K562 (cell line): Measurements from ENCODE around the gene TMEM163. TPM values are rescaled to one million over a fixed set of nuclear protein-coding genes. Genes with fewer than 3 reads are reported as not detected.

ENCODE experiments used
- ATAC-seq: fragments of 200-7000 bp; cut with Tn5 transposase; 3 replicates; pipeline ENCODE4 v1.9.1; 2020; ENCODE audit warnings: moderate library complexity
- BruUV-seq: library from RNA; stranded (reverse); fragments of 400-500 nt; replicated peaks from 2 replicates; lab custom pipeline; 2021; lab: Mats Ljungman, UMichigan
- CTCF ChIA-PET: fragments of 300-600 bp; formaldehyde crosslinking; extraction: SDS; loops from one replicate; lab custom pipeline; 2021; ENCODE audit warnings: low intra/inter-chr PET ratio; lab: Yijun Ruan, JAX
- POLR2A ChIA-PET: fragments of 300-600, 350-650 bp; sonication (Branson Sonifier 250); formaldehyde crosslinking; extraction: SDS; loops from one replicate; lab custom pipeline; 2021; ENCODE audit warnings: antibody characterized with exemption, inconsistent platforms; lab: Yijun Ruan, JAX
- DNase-seq, 4 experiments: peaks; one replicate each; pipeline versions ENCODE4 v3.0.0 to v3.0.0-alpha.2; 2011 to 2018; ENCODE audit warnings: low spot score in 3 of 4, mixed read lengths in 3 of 4; ENCODE audit errors: extremely low read depth in 1 of 4
- FAIRE-seq: peaks from 2 replicates; lab custom pipeline; 2011; peaks lifted over from hg19 to GRCh38; lab: Jason Lieb, UNC
- H2AFZ ChIP-seq: 2 replicates; pipeline ENCODE4 v1.6.0; 2011; ENCODE audit warnings: low read depth, low read length, control low read depth, inconsistent platforms
- H3K27ac ChIP-seq: fragments of 200-600 bp; 3 replicates; pipeline ENCODE4 v1.8.0; 2011; ENCODE audit warnings: low read depth, mild to moderate bottlenecking, control low read depth, inconsistent platforms, low read length, moderate library complexity, mixed read lengths; ENCODE audit errors: extremely low read depth
- H3K27me3 ChIP-seq, 2 experiments: fragments of 300-600 bp in 1 of 2; 2 replicates in 1 of 2; 3 replicates in 1 of 2; pipeline versions ENCODE4 v1.6.0 to v1.8.0; 2011; ENCODE audit warnings: inconsistent platforms in 2 of 2, low read length in 2 of 2, mild to moderate bottlenecking in 1 of 2, mixed read lengths in 1 of 2, moderate library complexity in 1 of 2; ENCODE audit not compliant: control insufficient read depth in 2 of 2, insufficient read depth in 2 of 2
- H3K36me3 ChIP-seq: fragments of 300-600 bp; 3 replicates; pipeline ENCODE4 v1.8.0; 2011; ENCODE audit warnings: mild to moderate bottlenecking, low read length, inconsistent platforms; ENCODE audit not compliant: control insufficient read depth, insufficient read depth
- H3K4me1 ChIP-seq, 2 experiments: fragments of 200-600 bp in 1 of 2; replicated peaks in 1 of 2; 2 replicates in 1 of 2; 3 replicates in 1 of 2; pipeline versions ENCODE4 v1.5.1 to v1.8.0; 2011; ENCODE audit warnings: inconsistent platforms in 2 of 2, low read length in 2 of 2, mild to moderate bottlenecking in 1 of 2, mixed read lengths in 1 of 2, moderate library complexity in 1 of 2; ENCODE audit not compliant: control insufficient read depth in 2 of 2, insufficient read depth in 2 of 2
- H3K4me2 ChIP-seq: 2 replicates; pipeline ENCODE4 v1.6.1; 2011; ENCODE audit warnings: low read length, control low read depth, inconsistent platforms, mixed read lengths; ENCODE audit not compliant: insufficient read depth
- H3K4me3 ChIP-seq: fragments of 200-600 bp; sonication (generic), shearing (Covaris generic); 2 replicates; pipeline ENCODE4 v1.5.1; 2016; ENCODE audit warnings: control low read depth, inconsistent platforms
- H3K79me2 ChIP-seq: fragments of 200-600 bp; 3 replicates; pipeline ENCODE4 v1.8.0; 2011; ENCODE audit warnings: low read length, inconsistent platforms; ENCODE audit not compliant: control insufficient read depth, insufficient read depth
- H3K9ac ChIP-seq, 2 experiments: 2 replicates each; pipeline versions ENCODE4 v1.6.0 to v1.6.1; 2011; ENCODE audit warnings: low read depth in 2 of 2, low read length in 2 of 2, control low read depth in 1 of 2, inconsistent platforms in 1 of 2, mild to moderate bottlenecking in 1 of 2, mixed read lengths in 1 of 2; ENCODE audit not compliant: insufficient read depth in 1 of 2
- H3K9me1 ChIP-seq: one replicate; pipeline ENCODE4 v1.6.0; 2011; ENCODE audit warnings: inconsistent platforms, mild to moderate bottlenecking, low read length, moderate library complexity; ENCODE audit not compliant: control insufficient read depth, insufficient read depth
- H3K9me3 ChIP-seq: replicated peaks from 2 replicates; pipeline ENCODE4 v1.5.1; 2011; ENCODE audit warnings: low read depth, low read length, inconsistent platforms; ENCODE audit not compliant: control insufficient read depth, insufficient read depth
- H4K20me1 ChIP-seq: replicated peaks from 2 replicates; pipeline ENCODE4 v1.6.1; 2011; ENCODE audit warnings: low read length, inconsistent platforms, mixed read lengths; ENCODE audit not compliant: control insufficient read depth, insufficient read depth
- CTCF ChIP-seq, 3 experiments: IDR thresholded peaks in 2 of 3; conservative IDR thresholded peaks in 1 of 3; 2 replicates each; pipeline ENCODE4 v1.5.1; 2011 to 2012; ENCODE audit warnings: low read length in 3 of 3, mild to moderate bottlenecking in 3 of 3, control low read depth in 2 of 3, improper control_type of control experiment in 1 of 3, inconsistent platforms in 1 of 3, low read depth in 1 of 3, mixed read lengths in 1 of 3, moderate library complexity in 1 of 3; ENCODE audit not compliant: insufficient read depth in 2 of 3
- EZH2 ChIP-seq: IDR thresholded peaks from 2 replicates; pipeline ENCODE4 v1.6.1; 2012; ENCODE audit warnings: low read depth, mild to moderate bottlenecking, inconsistent platforms, low read length, borderline replicate concordance
- REST ChIP-seq, 2 experiments: fragments of 450-650 bp; formaldehyde crosslinking in 1 of 2; IDR thresholded peaks; 2 replicates each; pipeline versions ENCODE4 v1.4.0 to v1.6.1; 2014 to 2020; ENCODE audit warnings: mild to moderate bottlenecking in 2 of 2, borderline replicate concordance in 1 of 2, low read depth in 1 of 2
- TFAP4 ChIP-seq: sonication (generic); formaldehyde crosslinking; IDR thresholded peaks from 2 replicates; pipeline ENCODE4 v1.8.0; 2022; ENCODE audit warnings: missing genetic modification reagents, mild to moderate bottlenecking, moderate library complexity, borderline replicate concordance
- ZFPM2 ChIP-seq: fragments of 250-450 bp; sonication (Bioruptor Pico); IDR thresholded peaks from 2 replicates; pipeline ENCODE4 v1.5.1; 2022; ENCODE audit warnings: mild to moderate bottlenecking
- ZNF449 ChIP-seq: fragments of 250-450 bp; sonication (Bioruptor Pico); IDR thresholded peaks from 2 replicates; pipeline ENCODE4 v1.8.0; 2022; ENCODE audit warnings: moderate library complexity, mild to moderate bottlenecking, inconsistent platforms
- WGBS: fragments of 100-300 bp; shearing (Covaris generic); methylation state at CpG from one replicate; pipeline ENCODE4 v1.1.6; 2016; ENCODE audit warnings: low coverage, mixed read lengths; ENCODE audit not compliant: insufficient coverage; ENCODE audit errors: missing lambda C conversion rate; 5-methylcytosine and 5-hydroxymethylcytosine counted together
- in situ Hi-C: fragments of 300-500 bp; cut with MboI; formaldehyde crosslinking; loops from 4 replicates; pipeline ENCODE4 v1.15.0; 2018; ENCODE audit warnings: inconsistent platforms, mixed read lengths
- intact Hi-C: fragments of 100-400 bp; cut with micrococcal nuclease; formaldehyde crosslinking; loops from 2 replicates; pipeline ENCODE4 v1.14.2; 2022
- polyA plus RNA-seq, 8 experiments: library from polyadenylated mRNA; depleted of rRNA in 4 of 8; stranded (reverse) in 5 of 8; unstranded in 3 of 8; fragments of >200 nt; fragmentation: Nextera tagmentation in 2 of 8; fragmentation: Illumina TruSeq in 1 of 8; extraction: Ambion mirVana in 2 of 8; extraction: Trizol in 1 of 8; gene quantifications; 2 replicates each; pipeline versions ENCODE4 v1.2.1 to v1.2.3, GENCODE V29; 2011 to 2014; ENCODE audit warnings: inconsistent platforms in 1 of 8, missing spikeins in 1 of 8
- total RNA-seq, 7 experiments: library from RNA; depleted of rRNA in 6 of 7; stranded (reverse); fragments of >200 nt in 6 of 7; fragmentation: Illumina TruSeq in 2 of 7; extraction: Trizol in 2 of 7; gene quantifications; 2 replicates each; pipeline versions ENCODE4 v1.2.1 to v1.2.3, GENCODE V29; 2011 to 2021; ENCODE audit warnings: low replicate concordance in 1 of 7

TMEM163 gene
- total and polyA plus RNA-seq, 9 of the 15 experiments (the other 6 are each of a cell fraction or from before 2014, with no cell fraction given) = 0.04 to 0.68 (median 0.16) TPM; not detected in 3

GRCh38 chr2:134460583-134460998 lies 258.2 kb downstream of the TMEM163 start:
- ChIA-PET CTCF (interaction anchor here (0.8 to 1.8 kb wide), 3 partner anchors 317 to 437 kb away, joined by 3 to 7 read pairs (median 4); no protein-coding TSS in a partner anchor), POLR2A (interaction anchor here (0.6 kb wide), 1 partner anchor 80 kb away, joined by 3 read pairs; no protein-coding TSS in a partner anchor)
- ATAC-seq (peak; percentile 88), DNase-seq (peak; percentile 35 to 56 (median 44)), FAIRE-seq (no peak)
- no peaks in the 10 kb centered on the region for H3K9me1 ChIP-seq
- in situ Hi-C loops = loop anchor here (5.0 kb wide), 1 partner anchor 442 kb away; no protein-coding TSS in a partner anchor
- no peak overlapping the region for H3K27ac ChIP-seq
- no peak overlapping the region; a peak in 1 of 4 replicates for H3K9ac ChIP-seq
- no peaks in the 10 kb centered on the region for H3K79me2 ChIP-seq
- no peaks in the 10 kb centered on the region for H3K36me3 ChIP-seq
- intact Hi-C loops = loop anchor here (2.0 kb wide), 1 partner anchor 438 kb away; no protein-coding TSS in a partner anchor
- H3K4me3 ChIP-seq = no peak overlapping the region
- H3K4me2 ChIP-seq = no peak overlapping the region
- WGBS = 2% methylated on average over 8 of the region's 8 CpGs
- peaks cover 17% of the 10 kb centered on the region; the same call in 1 of the 2 replicates for H4K20me1 ChIP-seq
- H3K9me3 ChIP-seq = no peaks in the 10 kb centered on the region
- H2AFZ ChIP-seq = no peak overlapping the region
- BruUV-seq = no TSS peak
- no peaks in the 10 kb centered on the region for H3K4me1 ChIP-seq
- H3K27me3 ChIP-seq = peaks cover 9 to 77% of the 10 kb centered on the region in 2 experiments
- peak; percentile 63 to 75 (median 65) for TF ChIP-seq CTCF (IDR thresholded peaks at IDR 0.05 in 2 of 3, conservative IDR thresholded peaks at IDR 0.05 in 1 of 3; ENCODE audit: insufficient read depth in 2 of 3, low read depth in 1 of 3, low read length in 3 of 3)
- TF ChIP-seq ZNF449 = no peak
- TF ChIP-seq EZH2 = no peak
- TF ChIP-seq TFAP4 (CRISPR knock-in tag) = 0 out of 2 replicates have a peak, but pooled peaks have one; percentile 32
- peak; percentile 41; the same call in 1 of the 2 replicates for TF ChIP-seq REST (IDR thresholded peaks at IDR 0.05; ENCODE audit: borderline replicate concordance)
- no peak for TF ChIP-seq REST (CRISPR knock-in tag; IDR thresholded peaks at IDR 0.05; ENCODE audit: low read depth)
- TF ChIP-seq ZFPM2 = no peak
